ENCODE results near the gene ICA1.

DNA sequence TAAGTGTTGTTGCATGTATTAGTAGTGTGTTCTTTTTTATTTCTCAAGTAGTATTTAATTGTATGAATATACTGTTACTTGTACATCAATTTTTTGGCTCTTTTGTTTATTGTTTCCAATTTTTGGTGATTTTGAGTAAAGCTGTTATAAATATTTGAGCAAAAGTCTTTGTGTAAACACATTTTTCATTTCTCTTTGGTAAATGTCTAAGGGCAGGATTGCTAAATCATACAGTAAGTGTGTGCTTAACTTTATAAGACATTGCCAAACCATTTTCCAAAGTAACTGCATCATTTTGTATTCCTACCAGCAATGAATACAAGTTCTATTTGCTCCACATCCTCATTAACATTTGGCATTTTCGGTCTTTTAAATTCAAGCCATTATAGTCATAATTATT lies 92.8 kb downstream of the ICA1 start:
- TF ChIP-seq, protein P1, sequence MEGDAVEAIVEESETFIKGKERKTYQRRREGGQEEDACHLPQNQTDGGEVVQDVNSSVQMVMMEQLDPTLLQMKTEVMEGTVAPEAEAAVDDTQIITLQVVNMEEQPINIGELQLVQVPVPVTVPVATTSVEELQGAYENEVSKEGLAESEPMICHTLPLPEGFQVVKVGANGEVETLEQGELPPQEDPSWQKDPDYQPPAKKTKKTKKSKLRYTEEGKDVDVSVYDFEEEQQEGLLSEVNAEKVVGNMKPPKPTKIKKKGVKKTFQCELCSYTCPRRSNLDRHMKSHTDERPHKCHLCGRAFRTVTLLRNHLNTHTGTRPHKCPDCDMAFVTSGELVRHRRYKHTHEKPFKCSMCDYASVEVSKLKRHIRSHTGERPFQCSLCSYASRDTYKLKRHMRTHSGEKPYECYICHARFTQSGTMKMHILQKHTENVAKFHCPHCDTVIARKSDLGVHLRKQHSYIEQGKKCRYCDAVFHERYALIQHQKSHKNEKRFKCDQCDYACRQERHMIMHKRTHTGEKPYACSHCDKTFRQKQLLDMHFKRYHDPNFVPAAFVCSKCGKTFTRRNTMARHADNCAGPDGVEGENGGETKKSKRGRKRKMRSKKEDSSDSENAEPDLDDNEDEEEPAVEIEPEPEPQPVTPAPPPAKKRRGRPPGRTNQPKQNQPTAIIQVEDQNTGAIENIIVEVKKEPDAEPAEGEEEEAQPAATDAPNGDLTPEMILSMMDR (conservative IDR thresholded peaks at IDR 0.05; ENCODE audit: low read depth, low read length), result no peak
- no peak for TF ChIP-seq EZH2 (IDR thresholded peaks at IDR 0.05; ENCODE audit: borderline replicate concordance, low read depth, low read length, poor library complexity, severe bottlenecking)

Data from A673 (cell line).